Right atrium auricular region (tissue), 2 donors: ENCODE data around the gene COQ8A. TPM values are rescaled to one million over a fixed set of nuclear protein-coding genes. Genes with fewer than 3 reads are reported as not detected.

Source experiments
- DNase-seq: peaks from one replicate; pipeline ENCODE4 v3.0.0-alpha.2; 2019; ENCODE audit warnings: low spot score
- H3K27ac ChIP-seq, 2 donors: fragments of 200-600 bp; sonication (generic); 1 replicate in 1 of 2; 2 replicates in 1 of 2; pipeline ENCODE4 v1.5.1; 2016 to 2019
- H3K27me3 ChIP-seq, 2 donors: fragments of 200-600 bp; sonication (generic); one replicate each; pipeline versions ENCODE4 v1.5.1 to v1.6.0; 2017 to 2019
- H3K36me3 ChIP-seq: fragments of 200-600 bp; sonication (generic); one replicate; pipeline ENCODE4 v1.5.1; 2016
- H3K4me1 ChIP-seq, 2 donors: fragments of 200-600 bp; sonication (generic); one replicate each; pipeline versions ENCODE4 v1.5.1 to v1.6.0; 2017 to 2019
- H3K4me3 ChIP-seq, 2 donors: fragments of 200-600 bp; sonication (generic); 1 replicate in 1 of 2; 2 replicates in 1 of 2; pipeline ENCODE4 v1.5.1; 2017 to 2019; ENCODE audit warnings: mild to moderate bottlenecking in 1 of 2, moderate library complexity in 1 of 2
- H3K9me3 ChIP-seq, 2 donors: fragments of 200-600 bp; sonication (generic); one replicate each; pipeline ENCODE4 v1.5.1; 2019
- total RNA-seq, 2 donors: library from RNA; depleted of rRNA; stranded (reverse); fragments of >200 nt; gene quantifications; one replicate each; pipeline ENCODE4 v1.1.0, GENCODE V29; 2016
- TF ChIP-seq, protein P1 (sequence below), 2 donors: fragments of 200-600 bp; sonication (generic); IDR thresholded peaks; one replicate each; pipeline ENCODE4 v1.5.1; 2019; ENCODE audit warnings: antibody characterized with exemption in 2 of 2

COQ8A gene
- total RNA-seq, 2 donors from 2014 or later = 158 to 253 TPM

DNA sequence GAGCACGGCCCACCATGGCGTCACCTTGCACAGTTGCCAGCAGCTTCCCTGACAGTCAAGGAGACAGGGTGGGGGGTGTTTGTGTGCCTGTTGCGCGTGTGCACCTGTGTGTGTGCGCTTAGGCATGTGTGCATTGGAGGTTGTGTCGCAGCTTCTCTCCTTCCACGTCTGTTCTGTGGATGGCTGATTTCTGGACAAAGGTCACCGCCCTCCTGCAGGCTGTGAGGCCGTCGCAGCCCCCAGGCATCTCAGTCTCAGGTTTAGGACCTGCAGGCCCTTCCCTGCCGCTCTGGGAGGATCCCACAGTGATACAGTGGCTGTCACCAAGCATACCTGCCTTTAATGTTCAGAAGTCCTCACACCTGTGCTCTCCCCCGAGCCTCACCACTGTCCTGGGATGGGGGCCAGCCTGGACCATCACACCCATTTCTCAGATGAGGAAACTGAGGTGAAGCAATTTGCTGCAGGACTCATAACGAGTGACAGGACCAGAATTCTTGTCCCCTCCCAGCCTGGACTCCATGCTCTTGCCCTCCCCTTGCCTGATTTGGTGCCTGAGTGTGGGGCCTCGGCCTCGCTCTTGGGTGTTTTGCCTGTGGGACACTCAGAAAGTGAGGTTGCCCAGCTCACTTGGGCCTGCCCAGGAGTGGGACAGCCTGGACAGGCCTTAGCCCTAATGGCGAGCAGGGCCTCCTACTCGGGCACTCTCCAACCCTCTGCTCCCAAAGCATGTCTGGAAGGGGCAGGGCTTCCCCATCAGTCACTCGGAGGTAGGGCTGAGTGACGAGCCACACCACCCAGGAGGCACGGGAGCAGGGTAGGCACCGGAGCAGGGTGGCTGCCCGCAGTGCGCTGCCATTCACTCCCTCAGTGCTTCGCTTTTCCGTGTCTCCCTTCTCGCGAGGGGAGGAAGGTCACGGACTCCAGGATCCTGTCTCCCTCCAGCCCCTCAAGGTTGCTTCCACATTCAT lies 22.6 kb downstream of the COQ8A start:
- H3K9me3 ChIP-seq = no peaks in the 10 kb centered on the region
- peaks cover 26% of the 10 kb centered on the region for H3K36me3 ChIP-seq
- peak overlapping the region; percentile 83 to 88 for H3K27ac ChIP-seq
- no peaks in the 10 kb centered on the region for H3K27me3 ChIP-seq
- TF ChIP-seq, protein P1, sequence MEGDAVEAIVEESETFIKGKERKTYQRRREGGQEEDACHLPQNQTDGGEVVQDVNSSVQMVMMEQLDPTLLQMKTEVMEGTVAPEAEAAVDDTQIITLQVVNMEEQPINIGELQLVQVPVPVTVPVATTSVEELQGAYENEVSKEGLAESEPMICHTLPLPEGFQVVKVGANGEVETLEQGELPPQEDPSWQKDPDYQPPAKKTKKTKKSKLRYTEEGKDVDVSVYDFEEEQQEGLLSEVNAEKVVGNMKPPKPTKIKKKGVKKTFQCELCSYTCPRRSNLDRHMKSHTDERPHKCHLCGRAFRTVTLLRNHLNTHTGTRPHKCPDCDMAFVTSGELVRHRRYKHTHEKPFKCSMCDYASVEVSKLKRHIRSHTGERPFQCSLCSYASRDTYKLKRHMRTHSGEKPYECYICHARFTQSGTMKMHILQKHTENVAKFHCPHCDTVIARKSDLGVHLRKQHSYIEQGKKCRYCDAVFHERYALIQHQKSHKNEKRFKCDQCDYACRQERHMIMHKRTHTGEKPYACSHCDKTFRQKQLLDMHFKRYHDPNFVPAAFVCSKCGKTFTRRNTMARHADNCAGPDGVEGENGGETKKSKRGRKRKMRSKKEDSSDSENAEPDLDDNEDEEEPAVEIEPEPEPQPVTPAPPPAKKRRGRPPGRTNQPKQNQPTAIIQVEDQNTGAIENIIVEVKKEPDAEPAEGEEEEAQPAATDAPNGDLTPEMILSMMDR (IDR thresholded peaks at IDR 0.05) = no peak
- no peak for DNase-seq
- H3K4me3 ChIP-seq = no peak overlapping the region
- H3K4me1 ChIP-seq = peaks cover 0 to 62% of the 10 kb centered on the region in 2 donors

DNA sequence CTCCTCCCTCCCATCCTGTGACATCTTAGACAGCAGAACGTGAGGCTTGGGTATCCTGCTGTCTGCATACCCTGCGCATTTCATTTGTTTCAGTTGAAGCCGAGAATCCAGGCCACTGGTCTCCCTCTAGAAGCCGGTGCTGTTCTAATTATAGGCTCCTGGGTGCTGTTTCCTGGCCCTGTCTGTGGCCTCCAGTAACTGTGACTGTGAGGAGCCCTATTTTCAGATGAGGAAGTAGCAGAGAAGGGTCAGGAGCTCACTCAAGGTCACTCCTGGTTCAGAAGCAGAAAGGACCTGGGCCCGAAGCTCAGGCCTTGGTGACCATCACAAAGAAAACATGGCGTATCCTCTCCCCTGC lies 24.0 kb downstream of the COQ8A start:
- no peak for DNase-seq
- Histone ChIP-seq H3K9me3 (no peaks in the 10 kb centered on the region), H3K4me3 (no peak overlapping the region), H3K36me3 (peaks cover 26% of the 10 kb centered on the region), H3K27ac (peak overlapping the region; percentile 83 to 88), H3K27me3 (no peaks in the 10 kb centered on the region), H3K4me1 (peaks cover 0 to 61% of the 10 kb centered on the region in 2 donors)
- TF ChIP-seq, protein P1 (IDR thresholded peaks at IDR 0.05) = no peak

DNA sequence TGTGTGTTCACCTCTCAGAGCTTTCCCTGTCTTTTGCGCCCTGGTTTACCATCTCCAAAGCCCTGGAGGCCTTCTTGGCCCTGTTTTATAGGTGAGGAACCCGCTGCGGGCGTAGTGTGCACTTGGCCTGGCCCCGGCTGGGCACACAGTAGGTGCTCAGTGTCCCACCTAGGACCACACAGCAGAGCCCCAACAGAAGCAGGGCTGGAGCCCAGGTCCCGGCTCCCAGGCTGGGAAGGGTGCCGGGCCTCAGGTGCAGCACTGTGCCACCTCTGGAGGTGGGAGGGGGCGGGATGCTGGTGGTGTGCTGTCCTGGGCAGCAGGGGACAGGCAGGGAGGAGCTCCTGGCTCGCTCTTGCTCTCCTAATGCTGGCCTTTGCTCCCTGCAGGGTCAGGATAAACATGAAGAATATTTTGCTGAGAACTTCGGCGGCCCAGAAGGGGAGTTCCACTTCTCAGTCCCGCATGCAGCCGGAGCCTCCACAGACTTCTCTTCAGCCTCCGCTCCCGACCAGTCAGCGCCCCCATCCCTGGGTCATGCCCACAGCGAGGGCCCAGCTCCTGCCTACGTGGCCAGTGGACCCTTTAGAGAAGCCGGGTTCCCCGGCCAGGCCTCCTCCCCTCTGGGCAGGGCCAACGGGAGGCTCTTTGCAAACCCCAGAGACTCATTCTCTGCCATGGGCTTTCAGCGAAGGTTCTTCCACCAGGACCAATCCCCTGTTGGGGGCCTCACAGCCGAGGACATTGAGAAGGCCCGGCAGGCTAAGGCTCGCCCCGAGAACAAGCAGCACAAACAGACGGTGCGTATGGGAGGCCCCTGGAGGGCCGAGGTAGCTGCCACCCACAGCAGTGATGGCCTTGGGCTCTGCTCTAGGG lies 24.8 kb downstream of the COQ8A start:
- DNase-seq = no peak
- no peak overlapping the region for H3K4me3 ChIP-seq

DNA sequence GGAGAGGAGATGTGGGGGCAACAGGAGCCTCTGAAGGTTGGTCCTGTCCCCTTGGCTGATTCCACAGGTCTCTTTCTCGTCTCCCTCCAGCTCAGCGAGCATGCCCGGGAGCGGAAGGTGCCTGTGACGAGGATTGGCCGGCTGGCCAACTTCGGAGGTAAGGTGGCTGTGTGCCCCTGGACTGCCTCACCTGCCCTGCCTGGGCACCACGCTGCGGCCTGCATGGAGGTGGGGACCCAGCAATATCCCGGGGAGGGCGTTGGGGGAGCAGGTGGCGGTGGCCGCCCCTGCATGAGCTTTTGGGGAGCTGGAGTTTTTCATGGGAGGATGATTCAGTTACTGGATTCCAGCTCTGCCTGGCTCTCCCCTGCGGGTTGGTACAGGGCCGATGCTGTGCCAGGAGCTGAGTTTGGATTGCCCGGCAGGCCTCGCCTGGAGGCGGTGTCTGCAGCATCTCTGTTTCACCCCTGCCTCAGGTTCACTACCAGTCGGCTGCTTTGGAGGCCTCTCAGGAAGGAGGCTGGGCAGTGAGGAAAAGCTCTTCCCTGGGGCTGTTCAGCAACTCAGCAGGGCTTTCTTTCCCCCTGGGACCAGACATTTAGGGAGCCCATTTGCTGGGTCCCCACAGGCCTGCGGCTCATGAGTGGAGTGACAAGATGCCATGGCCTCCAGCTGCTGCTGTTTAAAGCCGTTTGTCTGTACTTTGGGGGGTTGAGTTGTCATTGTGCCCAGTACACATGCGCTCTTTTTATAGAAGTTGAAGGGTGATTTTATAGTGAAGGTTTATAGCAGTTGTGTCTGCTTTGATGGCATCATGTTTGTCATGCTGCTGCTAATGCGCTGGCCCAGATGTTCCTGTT lies 25.7 kb downstream of the COQ8A start:
- H3K4me1 ChIP-seq = peaks cover 0 to 61% of the 10 kb centered on the region in 2 donors

More for the DNA sequence above, 24.8 kb downstream of the COQ8A start:
- Histone ChIP-seq H3K9me3 (no peaks in the 10 kb centered on the region), H3K27me3 (no peaks in the 10 kb centered on the region), H3K4me1 (peaks cover 0 to 61% of the 10 kb centered on the region in 2 donors), H3K36me3 (peaks cover 30% of the 10 kb centered on the region), H3K27ac (peak overlapping the region; percentile 83 to 88)
- TF ChIP-seq, protein P1 (IDR thresholded peaks at IDR 0.05) = no peak

More for the DNA sequence above, 25.7 kb downstream of the COQ8A start:
- Histone ChIP-seq H3K36me3 (peaks cover 37% of the 10 kb centered on the region), H3K4me3 (no peak overlapping the region), H3K27ac (peak overlapping the region; percentile 83 to 88), H3K27me3 (no peaks in the 10 kb centered on the region), H3K9me3 (no peaks in the 10 kb centered on the region)
- TF ChIP-seq, protein P1 (IDR thresholded peaks at IDR 0.05) = no peak
- DNase-seq = no peak
